A549 (cell line): ENCODE results near the gene STAP2. TPM values are rescaled to one million over a fixed set of nuclear protein-coding genes. Genes with fewer than 3 reads are reported as not detected.

Experiments
- ATAC-seq, 2 experiments: fragments of 200-7000 bp in 1 of 2; fragments of >200 bp in 1 of 2; cut with Nextera tagmentation in 1 of 2; cut with Tn5 transposase in 1 of 2; 3 replicates each; pipeline versions ENCODE4 v1.8.0 to v1.9.1; 2018 to 2020; ENCODE audit warnings: mild to moderate bottlenecking in 1 of 2, moderate library complexity in 1 of 2
- CTCF ChIA-PET: fragments of 300-600 bp; sonication (Branson Sonifier 250); formaldehyde crosslinking; extraction: SDS; loops from one replicate; lab custom pipeline; 2021; ENCODE audit warnings: antibody characterized with exemption, inconsistent platforms; lab: Yijun Ruan, JAX
- POLR2A ChIA-PET: fragments of 350-600 bp; formaldehyde crosslinking; extraction: SDS; loops from one replicate; lab custom pipeline; 2021; ENCODE audit warnings: antibody characterized with exemption, inconsistent platforms; lab: Yijun Ruan, JAX
- DNase-seq, 2 experiments: peaks; one replicate each; pipeline versions ENCODE4 v3.0.0 to v3.0.0-alpha.2; 2011 to 2016; ENCODE audit warnings: low read depth in 1 of 2, low spot score in 1 of 2
- FAIRE-seq: peaks from 2 replicates; lab custom pipeline; 2011; peaks lifted over from hg19 to GRCh38; lab: Jason Lieb, UNC
- H3K27ac ChIP-seq, 2 experiments: fragments of >200 bp; sonication (Bioruptor Twin); formaldehyde crosslinking; 3 replicates each; pipeline ENCODE4 v1.5.1; 2016 to 2017
- H3K4me1 ChIP-seq: fragments of >200 bp; sonication (Bioruptor Twin); formaldehyde crosslinking; 3 replicates; pipeline ENCODE4 v1.6.1; 2016
- H3K4me2 ChIP-seq: fragments of >200 bp; sonication (Bioruptor Twin); formaldehyde crosslinking; 3 replicates; pipeline ENCODE4 v1.6.1; 2016
- H3K4me3 ChIP-seq: fragments of >200 bp; sonication (Bioruptor Twin); formaldehyde crosslinking; 3 replicates; pipeline ENCODE4 v1.5.1; 2016
- H3K9me3 ChIP-seq: fragments of >200 bp; sonication (Bioruptor Twin); formaldehyde crosslinking; 3 replicates; pipeline ENCODE4 v1.6.1; 2016
- CBX2 ChIP-seq: fragments of 200-600 bp; sonication (generic); IDR thresholded peaks from 2 replicates; pipeline ENCODE4 v1.6.1; 2016; ENCODE audit warnings: low read depth, mild to moderate bottlenecking, borderline replicate concordance
- CHD2 ChIP-seq: fragments of 150-350 bp; IDR thresholded peaks from 2 replicates; pipeline ENCODE4 v1.6.1; 2014; ENCODE audit warnings: low read length; ENCODE audit not compliant: partially characterized antibody
- EP300 ChIP-seq, 2 experiments: fragments of >200 bp; sonication (Bioruptor Twin); formaldehyde crosslinking; IDR thresholded peaks; 2 replicates in 1 of 2; 3 replicates in 1 of 2; pipeline ENCODE4 v1.6.1; 2016 to 2017
- HOXA7 ChIP-seq: fragments of 250-450 bp; sonication (Bioruptor Pico); IDR thresholded peaks from 2 replicates; pipeline ENCODE4 v1.5.0; 2020; ENCODE audit warnings: mild to moderate bottlenecking, moderate library complexity
- JUN ChIP-seq, 2 experiments: fragments of >200 bp; sonication (Bioruptor Twin); formaldehyde crosslinking; IDR thresholded peaks; 2 replicates in 1 of 2; 3 replicates in 1 of 2; pipeline ENCODE4 v1.6.1; 2016 to 2017
- NFE2L2 ChIP-seq: fragments of 150-350 bp; conservative IDR thresholded peaks from 2 replicates; pipeline ENCODE4 v1.6.1; 2014; ENCODE audit warnings: low read length
- NPAS2 ChIP-seq: fragments of 250-450 bp; sonication (Bioruptor Pico); IDR thresholded peaks from 2 replicates; pipeline ENCODE4 v1.8.0; 2022; ENCODE audit warnings: mild to moderate bottlenecking, moderate library complexity, borderline replicate concordance
- NR3C1 ChIP-seq: fragments of >200 bp; sonication (Bioruptor Twin); formaldehyde crosslinking; IDR thresholded peaks from 3 replicates; pipeline ENCODE4 v1.6.1; 2017
- PHF8 ChIP-seq: fragments of 200-600 bp; sonication (generic); IDR thresholded peaks from 2 replicates; pipeline ENCODE4 v1.6.1; 2016; ENCODE audit warnings: low read depth, mild to moderate bottlenecking, antibody characterized with exemption, moderate library complexity, borderline replicate concordance
- RAD21 ChIP-seq, 2 experiments: fragments of >200 bp in 1 of 2; sonication (Bioruptor Twin) in 1 of 2; formaldehyde crosslinking in 1 of 2; IDR thresholded peaks in 1 of 2; conservative IDR thresholded peaks in 1 of 2; 2 replicates in 1 of 2; 3 replicates in 1 of 2; pipeline ENCODE4 v1.6.1; 2012 to 2018; ENCODE audit warnings: inconsistent platforms in 1 of 2
- RCOR1 ChIP-seq: fragments of 150-350 bp; IDR thresholded peaks from 2 replicates; pipeline ENCODE4 v1.6.1; 2014; ENCODE audit warnings: antibody characterized with exemption, low read length, low read depth
- SMC3 ChIP-seq: fragments of >200 bp; sonication (Bioruptor Twin); formaldehyde crosslinking; IDR thresholded peaks from 3 replicates; pipeline ENCODE4 v1.6.1; 2018; ENCODE audit warnings: inconsistent platforms
- SREBF2 ChIP-seq: fragments of 450-650 bp; IDR thresholded peaks from 2 replicates; pipeline ENCODE4 v1.6.1; 2014; ENCODE audit warnings: mild to moderate bottlenecking, moderate library complexity
- ZFP36 ChIP-seq: fragments of 450-650 bp; IDR thresholded peaks from 2 replicates; pipeline ENCODE4 v1.6.1; 2014; ENCODE audit warnings: borderline replicate concordance; ENCODE audit not compliant: partially characterized antibody
- ZNF302 ChIP-seq: fragments of 250-450 bp; sonication (Bioruptor Pico); IDR thresholded peaks from 2 replicates; pipeline ENCODE4 v1.9.0; 2021; ENCODE audit warnings: inconsistent platforms, mild to moderate bottlenecking, moderate library complexity
- ZSCAN20 ChIP-seq: fragments of 250-450 bp; sonication (Bioruptor Pico); IDR thresholded peaks from 2 replicates; pipeline ENCODE4 v1.8.0; 2022; ENCODE audit warnings: mild to moderate bottlenecking, moderate library complexity
- WGBS: methylation state at CpG from one replicate; pipeline ENCODE4 v1.1.6; 2017; ENCODE audit errors: missing lambda C conversion rate; 5-methylcytosine and 5-hydroxymethylcytosine counted together
- polyA plus RNA-seq, 4 experiments: library from polyadenylated mRNA; depleted of rRNA in 3 of 4; stranded (reverse); fragments of >200 nt; fragmentation: RNase III in 1 of 4; extraction: RNeasy Plus Mini Kit Qiagen cat#74134 plus additional on column Dnase treatment in 1 of 4; gene quantifications; 2 replicates in 3 of 4; 3 replicates in 1 of 4; pipeline ENCODE4 v1.2.3, GENCODE V29; 2011 to 2017
- TF ChIP-seq, protein P1 (sequence below): IDR thresholded peaks from 2 replicates; pipeline ENCODE4 v1.6.1; 2012; ENCODE audit warnings: low read depth, borderline replicate concordance
- TF ChIP-seq, protein P2 (sequence below): fragments of >200 bp; sonication (Bioruptor Twin); formaldehyde crosslinking; IDR thresholded peaks from 2 replicates; pipeline ENCODE4 v1.6.1; 2016
- TF ChIP-seq, protein P3 (sequence below): fragments of 150-350 bp; IDR thresholded peaks from 2 replicates; pipeline ENCODE4 v1.6.1; 2014; ENCODE audit warnings: low read depth, mild to moderate bottlenecking, low read length
- TF ChIP-seq, protein P4 (sequence below): fragments of >200 bp; sonication (Bioruptor Twin); formaldehyde crosslinking; IDR thresholded peaks from 3 replicates; pipeline ENCODE4 v1.6.1; 2016
- TF ChIP-seq, protein P5 (sequence below): fragments of 200-600 bp; sonication (generic); IDR thresholded peaks from 2 replicates; pipeline ENCODE4 v1.6.1; 2016; ENCODE audit warnings: antibody characterized with exemption, mild to moderate bottlenecking, moderate library complexity
- TF ChIP-seq, protein P6 (sequence below): fragments of 250-450 bp; sonication (Bioruptor Pico); IDR thresholded peaks from 2 replicates; pipeline ENCODE4 v1.5.0; 2021; ENCODE audit warnings: mild to moderate bottlenecking, moderate library complexity, borderline replicate concordance

STAP2 gene
- polyA plus RNA-seq, 2 of the 4 experiments (the other 2 are of a cell fraction): 0.19 TPM; not detected in 1

DNA sequence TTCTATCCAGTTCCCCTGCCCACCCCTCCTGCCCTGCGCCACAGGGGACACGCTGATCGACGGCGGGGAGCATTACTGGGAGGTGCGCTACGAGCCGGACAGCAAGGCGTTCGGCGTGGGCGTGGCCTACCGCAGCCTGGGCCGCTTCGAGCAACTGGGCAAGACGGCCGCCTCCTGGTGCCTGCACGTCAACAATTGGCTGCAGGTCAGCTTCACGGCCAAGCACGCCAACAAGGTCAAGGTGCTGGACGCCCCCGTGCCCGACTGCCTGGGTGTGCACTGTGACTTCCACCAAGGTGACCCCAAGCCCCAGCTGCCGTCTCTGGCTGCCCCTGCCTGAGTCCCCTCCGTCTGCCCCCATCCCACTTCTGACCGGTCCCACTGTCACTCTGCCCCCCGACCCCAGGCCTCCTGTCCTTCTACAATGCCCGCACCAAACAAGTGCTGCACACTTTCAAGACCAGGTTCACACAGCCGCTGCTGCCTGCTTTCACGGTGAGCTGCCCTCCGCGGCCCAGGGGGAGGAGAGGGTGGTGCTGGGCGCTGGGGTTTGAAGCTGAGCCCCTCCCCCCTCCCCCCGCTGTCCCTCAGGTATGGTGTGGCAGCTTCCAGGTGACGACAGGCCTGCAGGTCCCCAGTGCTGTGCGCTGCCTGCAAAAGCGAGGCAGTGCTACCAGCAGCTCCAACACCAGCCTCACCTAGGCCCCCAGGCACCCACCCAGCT is 15.5 kb downstream of the STAP2 start:
- Histone ChIP-seq H3K4me2 (no peak overlapping the region), H3K4me3 (no peak overlapping the region), H3K27ac (no peak overlapping the region), H3K9me3 (no peaks in the 10 kb centered on the region; the same call in 2 of the 3 replicates), H3K4me1 (no peaks in the 10 kb centered on the region)
- FAIRE-seq (no peak), DNase-seq (peak in 1 of 2 experiments; percentile 66), ATAC-seq (peak; percentile 75 to 83)
- TF ChIP-seq ZSCAN20 (CRISPR knock-in tag): no peak
- no peak for TF ChIP-seq SMC3
- TF ChIP-seq, protein P1, sequence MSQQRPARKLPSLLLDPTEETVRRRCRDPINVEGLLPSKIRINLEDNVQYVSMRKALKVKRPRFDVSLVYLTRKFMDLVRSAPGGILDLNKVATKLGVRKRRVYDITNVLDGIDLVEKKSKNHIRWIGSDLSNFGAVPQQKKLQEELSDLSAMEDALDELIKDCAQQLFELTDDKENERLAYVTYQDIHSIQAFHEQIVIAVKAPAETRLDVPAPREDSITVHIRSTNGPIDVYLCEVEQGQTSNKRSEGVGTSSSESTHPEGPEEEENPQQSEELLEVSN: no peak
- TF ChIP-seq, protein P2, sequence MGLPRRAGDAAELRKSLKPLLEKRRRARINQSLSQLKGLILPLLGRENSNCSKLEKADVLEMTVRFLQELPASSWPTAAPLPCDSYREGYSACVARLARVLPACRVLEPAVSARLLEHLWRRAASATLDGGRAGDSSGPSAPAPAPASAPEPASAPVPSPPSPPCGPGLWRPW: no peak
- TF ChIP-seq ZFP36: no peak
- no peak for TF ChIP-seq CHD2
- TF ChIP-seq, protein P3, sequence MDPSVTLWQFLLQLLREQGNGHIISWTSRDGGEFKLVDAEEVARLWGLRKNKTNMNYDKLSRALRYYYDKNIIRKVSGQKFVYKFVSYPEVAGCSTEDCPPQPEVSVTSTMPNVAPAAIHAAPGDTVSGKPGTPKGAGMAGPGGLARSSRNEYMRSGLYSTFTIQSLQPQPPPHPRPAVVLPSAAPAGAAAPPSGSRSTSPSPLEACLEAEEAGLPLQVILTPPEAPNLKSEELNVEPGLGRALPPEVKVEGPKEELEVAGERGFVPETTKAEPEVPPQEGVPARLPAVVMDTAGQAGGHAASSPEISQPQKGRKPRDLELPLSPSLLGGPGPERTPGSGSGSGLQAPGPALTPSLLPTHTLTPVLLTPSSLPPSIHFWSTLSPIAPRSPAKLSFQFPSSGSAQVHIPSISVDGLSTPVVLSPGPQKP: no peak
- TF ChIP-seq, protein P4, sequence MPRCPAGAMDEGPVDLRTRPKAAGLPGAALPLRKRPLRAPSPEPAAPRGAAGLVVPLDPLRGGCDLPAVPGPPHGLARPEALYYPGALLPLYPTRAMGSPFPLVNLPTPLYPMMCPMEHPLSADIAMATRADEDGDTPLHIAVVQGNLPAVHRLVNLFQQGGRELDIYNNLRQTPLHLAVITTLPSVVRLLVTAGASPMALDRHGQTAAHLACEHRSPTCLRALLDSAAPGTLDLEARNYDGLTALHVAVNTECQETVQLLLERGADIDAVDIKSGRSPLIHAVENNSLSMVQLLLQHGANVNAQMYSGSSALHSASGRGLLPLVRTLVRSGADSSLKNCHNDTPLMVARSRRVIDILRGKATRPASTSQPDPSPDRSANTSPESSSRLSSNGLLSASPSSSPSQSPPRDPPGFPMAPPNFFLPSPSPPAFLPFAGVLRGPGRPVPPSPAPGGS: no peak
- TF ChIP-seq RAD21 (conservative IDR thresholded peaks at IDR 0.05 in 1 of 2, IDR thresholded peaks at IDR 0.05 in 1 of 2): no peak
- TF ChIP-seq NFE2L2: no peak
- 100% methylated on average over 2 of the region's 37 CpGs for WGBS
- CTCF ChIA-PET: interaction anchor here (0.6 to 2.3 kb wide), 4 partner anchors 17 to 112 kb away, joined by 3 to 8 read pairs (median 5); no protein-coding TSS in a partner anchor
- POLR2A ChIA-PET: interaction anchor here (0.6 to 1.3 kb wide), 2 partner anchors 9 to 20 kb away, joined by 3 to 4 read pairs; partner anchors contain the start of gene MPND

DNA sequence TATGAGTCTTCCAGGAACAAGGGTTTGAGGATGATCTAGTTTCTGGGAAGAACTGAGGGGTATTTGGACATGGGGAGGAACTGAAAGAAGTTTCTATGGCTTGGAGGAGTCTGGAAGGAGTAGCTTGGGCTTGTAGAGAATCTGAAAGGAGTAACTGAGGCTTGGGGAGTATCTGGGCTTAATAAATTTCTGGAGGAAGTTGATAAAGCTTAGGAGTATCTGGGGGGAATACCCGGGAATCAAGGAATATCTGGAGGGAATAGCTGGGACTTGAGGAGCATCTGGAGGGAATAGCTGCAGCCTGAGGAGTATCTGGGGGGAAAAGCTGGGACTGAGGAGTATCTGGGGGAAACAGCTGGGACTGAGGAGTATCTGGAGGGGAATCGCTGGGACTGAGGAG is 18.2 kb downstream of the STAP2 start:
- H3K4me1 ChIP-seq: no peaks in the 10 kb centered on the region
- H3K9me3 ChIP-seq: no peaks in the 10 kb centered on the region; the same call in 2 of the 3 replicates
- no peak for ATAC-seq
- POLR2A ChIA-PET: no interaction called here
- no peak for TF ChIP-seq JUN (IDR thresholded peaks at IDR 0.05)
- TF ChIP-seq, all 56 proteins: peak for 0
- Histone ChIP-seq H3K4me2 (no peak overlapping the region), H3K4me3 (no peak overlapping the region), H3K27ac (no peak overlapping the region)
- DNase-seq: no peak
- WGBS: 66% methylated on average over 2 of the region's 2 CpGs
- no peak for FAIRE-seq
- CTCF ChIA-PET: no interaction called here

DNA sequence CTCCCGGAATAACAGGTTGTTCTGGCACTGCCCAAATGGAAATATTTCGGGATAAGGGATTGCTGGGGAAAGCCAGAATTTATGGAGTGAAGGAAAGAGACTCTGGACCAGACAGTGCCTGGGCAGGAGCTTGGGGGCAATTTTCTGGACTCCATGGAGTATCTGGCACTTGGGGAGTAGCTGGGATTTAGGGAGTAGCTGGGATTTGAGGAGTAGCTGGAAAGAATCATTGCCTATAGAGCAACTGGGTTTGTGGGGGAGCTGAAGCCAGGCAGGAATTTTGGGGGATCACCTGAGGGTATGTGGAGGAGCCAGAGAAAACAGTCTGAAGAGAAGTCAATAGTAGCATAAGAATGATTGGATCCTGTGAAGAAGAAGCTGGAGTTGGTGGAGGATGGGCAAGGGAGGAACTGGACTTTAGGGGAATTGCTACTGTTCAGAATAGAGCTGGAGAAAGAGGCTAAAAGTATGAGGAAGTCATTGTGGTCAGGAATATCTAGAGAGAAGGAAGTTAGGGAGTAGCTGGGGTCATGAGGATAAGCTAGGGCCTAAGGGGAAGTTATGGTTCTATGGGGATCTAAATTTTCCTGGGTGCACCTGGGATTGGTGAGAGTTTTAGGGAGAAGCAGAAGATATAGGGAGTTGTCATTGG is 19.4 kb downstream of the STAP2 start:
- WGBS: 96% methylated on average over 2 of the region's 2 CpGs
- ChIA-PET POLR2A (no interaction called here), CTCF (no interaction called here)
- H3K4me2 ChIP-seq: no peak overlapping the region
- no peak overlapping the region for H3K27ac ChIP-seq
- no peak overlapping the region for H3K4me3 ChIP-seq
- DNase-seq (no peak), FAIRE-seq (no peak), ATAC-seq (no peak)
- no peaks in the 10 kb centered on the region for H3K4me1 ChIP-seq
- H3K9me3 ChIP-seq: no peaks in the 10 kb centered on the region; the same call in 2 of the 3 replicates
- TF ChIP-seq PHF8 (no peak), ZNF302 (no peak), EP300 (IDR thresholded peaks at IDR 0.05) (no peak), NR3C1 (no peak), ZSCAN20 (CRISPR knock-in tag) (no peak), CBX2 (no peak), NPAS2 (CRISPR knock-in tag) (no peak), RCOR1 (no peak), SREBF2 (no peak), RAD21 (conservative IDR thresholded peaks at IDR 0.05 in 1 of 2, IDR thresholded peaks at IDR 0.05 in 1 of 2) (no peak), HOXA7 (CRISPR knock-in tag) (no peak)
- TF ChIP-seq, protein P5, sequence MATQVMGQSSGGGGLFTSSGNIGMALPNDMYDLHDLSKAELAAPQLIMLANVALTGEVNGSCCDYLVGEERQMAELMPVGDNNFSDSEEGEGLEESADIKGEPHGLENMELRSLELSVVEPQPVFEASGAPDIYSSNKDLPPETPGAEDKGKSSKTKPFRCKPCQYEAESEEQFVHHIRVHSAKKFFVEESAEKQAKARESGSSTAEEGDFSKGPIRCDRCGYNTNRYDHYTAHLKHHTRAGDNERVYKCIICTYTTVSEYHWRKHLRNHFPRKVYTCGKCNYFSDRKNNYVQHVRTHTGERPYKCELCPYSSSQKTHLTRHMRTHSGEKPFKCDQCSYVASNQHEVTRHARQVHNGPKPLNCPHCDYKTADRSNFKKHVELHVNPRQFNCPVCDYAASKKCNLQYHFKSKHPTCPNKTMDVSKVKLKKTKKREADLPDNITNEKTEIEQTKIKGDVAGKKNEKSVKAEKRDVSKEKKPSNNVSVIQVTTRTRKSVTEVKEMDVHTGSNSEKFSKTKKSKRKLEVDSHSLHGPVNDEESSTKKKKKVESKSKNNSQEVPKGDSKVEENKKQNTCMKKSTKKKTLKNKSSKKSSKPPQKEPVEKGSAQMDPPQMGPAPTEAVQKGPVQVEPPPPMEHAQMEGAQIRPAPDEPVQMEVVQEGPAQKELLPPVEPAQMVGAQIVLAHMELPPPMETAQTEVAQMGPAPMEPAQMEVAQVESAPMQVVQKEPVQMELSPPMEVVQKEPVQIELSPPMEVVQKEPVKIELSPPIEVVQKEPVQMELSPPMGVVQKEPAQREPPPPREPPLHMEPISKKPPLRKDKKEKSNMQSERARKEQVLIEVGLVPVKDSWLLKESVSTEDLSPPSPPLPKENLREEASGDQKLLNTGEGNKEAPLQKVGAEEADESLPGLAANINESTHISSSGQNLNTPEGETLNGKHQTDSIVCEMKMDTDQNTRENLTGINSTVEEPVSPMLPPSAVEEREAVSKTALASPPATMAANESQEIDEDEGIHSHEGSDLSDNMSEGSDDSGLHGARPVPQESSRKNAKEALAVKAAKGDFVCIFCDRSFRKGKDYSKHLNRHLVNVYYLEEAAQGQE: no peak
- TF ChIP-seq, protein P6, sequence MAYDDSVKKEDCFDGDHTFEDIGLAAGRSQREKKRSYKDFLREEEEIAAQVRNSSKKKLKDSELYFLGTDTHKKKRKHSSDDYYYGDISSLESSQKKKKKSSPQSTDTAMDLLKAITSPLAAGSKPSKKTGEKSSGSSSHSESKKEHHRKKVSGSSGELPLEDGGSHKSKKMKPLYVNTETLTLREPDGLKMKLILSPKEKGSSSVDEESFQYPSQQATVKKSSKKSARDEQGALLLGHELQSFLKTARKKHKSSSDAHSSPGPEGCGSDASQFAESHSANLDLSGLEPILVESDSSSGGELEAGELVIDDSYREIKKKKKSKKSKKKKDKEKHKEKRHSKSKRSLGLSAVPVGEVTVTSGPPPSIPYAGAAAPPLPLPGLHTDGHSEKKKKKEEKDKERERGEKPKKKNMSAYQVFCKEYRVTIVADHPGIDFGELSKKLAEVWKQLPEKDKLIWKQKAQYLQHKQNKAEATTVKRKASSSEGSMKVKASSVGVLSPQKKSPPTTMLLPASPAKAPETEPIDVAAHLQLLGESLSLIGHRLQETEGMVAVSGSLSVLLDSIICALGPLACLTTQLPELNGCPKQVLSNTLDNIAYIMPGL: no peak
